Measurements from ENCODE around the gene GRPEL2. TPM values are rescaled to one million over a fixed set of nuclear protein-coding genes. Genes with fewer than 3 reads are reported as not detected.
A peak's percentile ranks its signal among the peaks of the same experiment; 100 is the strongest.

The GRPEL2 gene
- total RNA-seq, 4 donors from 2014 or later = 23.1 to 43.3 (median 27.1) TPM

DNA sequence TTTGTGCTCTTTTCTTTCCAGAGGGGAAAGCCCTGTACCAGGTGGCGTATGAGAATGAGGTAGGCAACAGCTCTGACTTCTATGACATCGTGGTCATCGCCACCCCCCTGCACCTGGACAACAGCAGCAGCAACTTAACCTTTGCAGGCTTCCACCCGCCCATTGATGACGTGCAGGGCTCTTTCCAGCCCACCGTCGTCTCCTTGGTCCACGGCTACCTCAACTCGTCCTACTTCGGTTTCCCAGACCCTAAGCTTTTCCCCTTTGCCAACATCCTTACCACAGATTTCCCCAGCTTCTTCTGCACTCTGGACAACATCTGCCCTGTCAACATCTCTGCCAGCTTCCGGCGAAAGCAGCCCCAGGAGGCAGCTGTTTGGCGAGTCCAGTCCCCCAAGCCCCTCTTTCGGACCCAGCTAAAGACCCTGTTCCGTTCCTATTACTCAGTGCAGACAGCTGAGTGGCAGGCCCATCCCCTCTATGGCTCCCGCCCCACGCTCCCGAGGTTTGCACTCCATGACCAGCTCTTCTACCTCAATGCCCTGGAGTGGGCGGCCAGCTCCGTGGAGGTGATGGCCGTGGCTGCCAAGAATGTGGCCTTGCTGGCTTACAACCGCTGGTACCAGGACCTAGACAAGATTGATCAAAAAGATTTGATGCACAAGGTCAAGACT is 22.8 kb downstream of the GRPEL2 start:
- peak overlapping the region in 2 of 4 donors; percentile 26 to 41 for H3K27ac ChIP-seq
- no peak overlapping the region for H3K4me3 ChIP-seq
- no peak for DNase-seq
- H3K36me3 ChIP-seq = no peaks in the 10 kb centered on the region
- intact Hi-C loops (cut with DNase I) = no loop called here
- WGBS, 2 donors = 90% methylated on average over 18 to 21 of the region's 22 CpGs
- no peaks in the 10 kb centered on the region for H3K9me3 ChIP-seq
- TF ChIP-seq, protein P1, sequence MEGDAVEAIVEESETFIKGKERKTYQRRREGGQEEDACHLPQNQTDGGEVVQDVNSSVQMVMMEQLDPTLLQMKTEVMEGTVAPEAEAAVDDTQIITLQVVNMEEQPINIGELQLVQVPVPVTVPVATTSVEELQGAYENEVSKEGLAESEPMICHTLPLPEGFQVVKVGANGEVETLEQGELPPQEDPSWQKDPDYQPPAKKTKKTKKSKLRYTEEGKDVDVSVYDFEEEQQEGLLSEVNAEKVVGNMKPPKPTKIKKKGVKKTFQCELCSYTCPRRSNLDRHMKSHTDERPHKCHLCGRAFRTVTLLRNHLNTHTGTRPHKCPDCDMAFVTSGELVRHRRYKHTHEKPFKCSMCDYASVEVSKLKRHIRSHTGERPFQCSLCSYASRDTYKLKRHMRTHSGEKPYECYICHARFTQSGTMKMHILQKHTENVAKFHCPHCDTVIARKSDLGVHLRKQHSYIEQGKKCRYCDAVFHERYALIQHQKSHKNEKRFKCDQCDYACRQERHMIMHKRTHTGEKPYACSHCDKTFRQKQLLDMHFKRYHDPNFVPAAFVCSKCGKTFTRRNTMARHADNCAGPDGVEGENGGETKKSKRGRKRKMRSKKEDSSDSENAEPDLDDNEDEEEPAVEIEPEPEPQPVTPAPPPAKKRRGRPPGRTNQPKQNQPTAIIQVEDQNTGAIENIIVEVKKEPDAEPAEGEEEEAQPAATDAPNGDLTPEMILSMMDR (IDR thresholded peaks at IDR 0.05) = no peak
- TF ChIP-seq POLR2A (IDR thresholded peaks at IDR 0.05) = no peak
- no peaks in the 10 kb centered on the region for H3K27me3 ChIP-seq
- H3K4me1 ChIP-seq = peaks cover 6 to 40% (median 7%) of the 10 kb centered on the region in 3 donors

DNA sequence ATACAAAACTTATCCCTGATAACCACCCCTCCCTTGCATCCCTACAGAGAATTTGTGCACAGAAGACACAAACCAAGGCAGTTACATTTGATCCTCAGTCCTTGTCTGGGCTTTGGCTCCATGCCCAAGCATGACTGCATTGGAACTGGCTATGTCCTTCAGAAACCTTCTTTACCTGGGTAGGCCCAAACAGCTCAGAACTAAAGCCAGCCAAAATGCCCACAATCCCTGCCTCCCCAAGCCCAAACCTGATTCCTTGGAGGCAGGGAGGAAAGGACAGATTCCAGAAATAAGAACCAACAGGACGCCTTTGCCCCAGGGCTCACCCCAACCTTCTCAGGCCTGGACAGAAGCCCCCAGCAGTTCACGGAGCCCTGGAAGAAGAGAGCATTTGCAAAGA is 25.6 kb downstream of the GRPEL2 start:
- Histone ChIP-seq H3K27ac (peak overlapping the region in 3 of 4 donors; percentile 22 to 69 (median 55)), H3K36me3 (no peaks in the 10 kb centered on the region), H3K27me3 (no peaks in the 10 kb centered on the region), H3K4me1 (peaks cover 6 to 37% (median 7%) of the 10 kb centered on the region in 3 donors), H3K9me3 (no peaks in the 10 kb centered on the region), H3K4me3 (no peak overlapping the region)
- no peak for DNase-seq
- intact Hi-C loops (cut with DNase I) = loop anchor here (10.0 kb wide), 1 partner anchor 194 kb away; no protein-coding TSS in a partner anchor
- TF ChIP-seq, protein P1 (IDR thresholded peaks at IDR 0.05) = no peak
- TF ChIP-seq POLR2A (IDR thresholded peaks at IDR 0.05) = no peak
- WGBS, 2 donors = 63% methylated on average over 1 of the region's 2 CpGs; no CpG with 5 or more reads in 1 of the 2 donors

DNA sequence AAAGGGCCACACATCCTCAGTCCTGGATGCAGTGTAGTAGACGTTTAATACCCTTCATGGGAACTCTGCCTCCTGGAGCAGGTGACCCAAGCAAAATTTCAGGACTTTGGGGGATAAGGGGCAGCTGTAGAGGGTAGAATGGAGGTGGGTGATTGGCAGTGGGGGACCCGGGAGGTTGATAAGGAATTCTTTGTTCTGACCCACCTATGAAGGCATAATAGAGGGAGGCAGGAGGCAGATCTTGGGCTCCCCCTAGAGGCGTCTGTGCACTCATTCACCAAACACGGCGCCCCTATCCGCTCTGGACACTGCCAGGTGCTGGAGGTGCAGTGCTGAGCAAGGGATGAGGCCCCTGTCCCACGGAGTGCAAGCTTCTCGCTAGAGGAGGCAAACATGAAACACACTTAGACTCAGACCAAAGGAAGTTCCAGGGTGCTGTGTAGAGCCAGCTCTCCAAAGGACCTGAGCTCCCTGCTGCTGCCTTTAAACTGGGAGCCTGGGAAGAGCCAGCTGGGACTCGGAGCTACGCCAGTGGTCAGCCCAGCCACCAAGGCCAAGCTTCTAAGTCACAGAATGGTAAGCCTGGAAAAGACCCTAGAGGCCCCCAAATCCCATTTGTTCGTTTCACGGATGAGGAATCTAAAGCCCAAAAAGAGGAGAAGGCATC is 26.1 kb downstream of the GRPEL2 start:
- peaks cover 6 to 33% (median 7%) of the 10 kb centered on the region in 3 donors for H3K4me1 ChIP-seq
- no peaks in the 10 kb centered on the region for H3K27me3 ChIP-seq
- peak overlapping the region in 3 of 4 donors; percentile 55 to 69 (median 61) for H3K27ac ChIP-seq
- H3K9me3 ChIP-seq = no peaks in the 10 kb centered on the region
- H3K4me3 ChIP-seq = no peak overlapping the region
- 34 to 53% methylated on average over 2 to 9 of the region's 12 CpGs for WGBS, 2 donors
- H3K36me3 ChIP-seq = no peaks in the 10 kb centered on the region
- intact Hi-C loops (cut with DNase I) = loop anchor here (10.0 kb wide), 1 partner anchor 193 kb away; no protein-coding TSS in a partner anchor
- TF ChIP-seq POLR2A (IDR thresholded peaks at IDR 0.05) = no peak
- TF ChIP-seq, protein P1 (IDR thresholded peaks at IDR 0.05) = peak; percentile 55 to 82 (median 70)
- no peak for DNase-seq

DNA sequence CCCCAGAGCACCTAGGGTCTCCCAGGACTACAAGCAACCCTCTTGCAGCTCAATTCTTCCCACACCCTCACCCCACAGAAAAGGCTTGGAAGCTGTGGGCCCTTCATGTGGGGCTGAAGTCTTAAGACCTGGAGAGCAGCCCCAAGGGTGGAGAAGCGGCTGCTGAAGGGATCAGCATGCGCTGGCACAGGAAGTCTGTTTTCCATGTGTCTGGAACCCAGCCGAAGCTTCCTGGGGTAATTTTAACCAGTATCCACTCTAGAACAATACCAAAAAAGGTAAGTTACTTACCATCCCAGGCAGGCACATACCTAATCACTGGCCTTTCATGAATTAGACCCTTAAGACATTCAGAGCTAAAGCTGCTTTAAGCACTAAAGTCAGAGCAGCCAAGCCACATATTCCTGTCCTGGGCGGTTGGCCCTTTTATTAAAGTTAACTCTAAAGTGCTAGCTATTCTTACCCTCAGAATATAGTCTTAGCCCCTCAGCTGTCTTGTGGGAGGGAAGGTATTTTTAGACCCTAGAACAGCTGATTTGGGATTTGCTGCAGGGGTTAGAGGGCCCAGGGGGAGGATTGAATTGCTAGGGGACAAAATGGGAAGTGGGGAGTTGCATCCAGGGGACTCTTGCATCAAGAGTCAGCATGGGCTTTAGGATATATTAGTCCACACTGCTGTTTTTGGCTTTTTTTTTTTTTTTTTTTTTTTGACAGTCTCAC is 26.9 kb downstream of the GRPEL2 start:
- H3K27ac ChIP-seq = peak overlapping the region in 3 of 4 donors; percentile 55 to 69 (median 61)
- intact Hi-C loops (cut with DNase I) = loop anchor here (2.0 to 10.0 kb wide), 2 partner anchors 43 to 193 kb away; no protein-coding TSS in a partner anchor
- no peak for DNase-seq
- no peaks in the 10 kb centered on the region for H3K27me3 ChIP-seq
- H3K4me3 ChIP-seq = no peak overlapping the region
- H3K36me3 ChIP-seq = no peaks in the 10 kb centered on the region
- H3K9me3 ChIP-seq = no peaks in the 10 kb centered on the region
- 63 to 90% methylated on average over 2 of the region's 4 CpGs for WGBS, 2 donors
- no peak for TF ChIP-seq POLR2A (IDR thresholded peaks at IDR 0.05)
- TF ChIP-seq, protein P1 (IDR thresholded peaks at IDR 0.05) = no peak
- H3K4me1 ChIP-seq = peaks cover 6 to 29% (median 7%) of the 10 kb centered on the region in 3 donors

All from esophagus squamous epithelium (tissue), 5 donors.